Activated naive CD4-positive, alpha-beta T cell treated with anti-CD3 and anti-CD28 coated beads, Interleukin-2, amount 50 U/mL, for 72 hours (primary cell): Measurements from ENCODE around the gene CPZ. TPM values are rescaled to one million over a fixed set of nuclear protein-coding genes. Genes with fewer than 3 reads are reported as not detected.
"Not testable (repeated sequence)": the region's sequence is repeated elsewhere in the genome, so short reads cannot be mapped to it uniquely, and the experiment has no call there.

ENCODE experiments used
- ATAC-seq, 2 donors: fragments of 150-1000 bp; cut with Tn5 transposase; 2 replicates each; pipeline ENCODE4 v1.10.0; 2021; ENCODE audit warnings: mild to moderate bottlenecking in 2 of 2, moderate library complexity in 2 of 2
- DNase-seq, 2 donors: peaks; one replicate each; pipeline ENCODE4 v3.0.0; 2021 to 2022; ENCODE audit warnings: low spot score in 2 of 2
- H3K27ac Mint-ChIP-seq, 2 donors: one replicate each; pipeline ENCODE4 v1.8.0; 2022; ENCODE audit warnings: mild to moderate bottlenecking in 2 of 2, mixed read lengths in 2 of 2
- H3K36me3 Mint-ChIP-seq, 2 donors: one replicate each; pipeline ENCODE4 v1.8.0; 2022; ENCODE audit warnings: mixed read lengths in 2 of 2
- H3K9me3 Mint-ChIP-seq, 2 donors: one replicate each; pipeline ENCODE4 v1.8.0; 2022; ENCODE audit warnings: mixed read lengths in 2 of 2
- total RNA-seq, 2 donors: library from RNA; stranded (reverse); gene quantifications; one replicate each; pipeline ENCODE4 v1.2.3, GENCODE V29; 2022

CPZ gene
- total RNA-seq, 2 donors from 2014 or later, result not detected

- H3K27ac Mint-ChIP-seq, H3K36me3 Mint-ChIP-seq, ATAC-seq, H3K9me3 Mint-ChIP-seq, DNase-seq: not testable (repeated sequence)
Measured at GRCh38 chr4:8634773-8635172, 42.2 kb downstream of the CPZ start.

GRCh38 chr4:8635897-8636554, 43.5 kb downstream of the CPZ start:
- not testable (repeated sequence) for DNase-seq, H3K36me3 Mint-ChIP-seq, H3K9me3 Mint-ChIP-seq, H3K27ac Mint-ChIP-seq
- peak in 1 of 2 donors; percentile 55 for ATAC-seq

DNA sequence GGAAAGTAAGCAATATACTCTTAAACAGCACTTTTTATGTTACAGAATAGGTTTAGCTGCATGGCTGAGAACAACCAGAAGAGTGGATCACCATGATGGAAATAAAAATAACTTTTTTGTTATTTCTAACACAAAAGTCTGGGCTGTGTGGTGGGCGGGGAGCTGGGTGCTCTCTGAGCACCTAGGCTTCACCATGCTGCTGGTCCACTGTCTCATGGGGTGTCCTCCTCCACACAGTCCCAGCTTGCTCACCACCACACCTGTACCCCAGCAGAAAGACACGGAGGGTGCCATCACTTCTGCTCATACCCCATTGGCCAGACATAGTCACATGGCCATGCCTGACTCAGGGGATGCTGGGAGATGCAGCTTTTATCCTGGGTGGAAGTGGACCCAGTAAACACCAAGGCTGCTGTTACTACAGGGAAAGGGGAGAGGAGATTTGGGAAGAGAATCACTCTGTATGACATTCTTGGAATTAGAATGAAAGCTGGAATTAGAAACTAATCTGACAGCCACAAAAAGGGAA, 45.0 kb downstream of the CPZ start:
- DNase-seq (no peak), ATAC-seq (no peak)
- Mint-ChIP-seq H3K9me3 (no peaks in the 10 kb centered on the region), H3K36me3 (no peaks in the 10 kb centered on the region), H3K27ac (no peak overlapping the region)

DNA sequence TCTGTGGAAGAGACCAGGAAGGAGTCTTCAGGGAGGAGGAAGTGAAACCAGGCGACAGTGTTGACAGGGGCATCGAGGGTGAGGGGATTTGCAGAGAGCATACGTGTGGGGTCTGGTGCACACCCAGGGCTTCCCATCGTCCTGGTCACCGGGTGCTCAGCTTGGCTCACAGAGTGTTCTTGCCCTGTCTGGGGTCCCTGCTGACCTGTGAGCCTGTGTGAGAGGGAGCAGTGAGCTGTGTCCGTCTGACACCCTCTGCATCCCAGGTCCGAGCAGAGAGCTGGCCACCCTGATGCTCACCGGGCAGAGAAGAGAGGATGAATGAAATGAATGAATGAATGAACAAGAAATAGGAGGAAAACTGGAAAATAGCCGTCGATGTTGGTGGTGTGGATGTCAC, 46.5 kb downstream of the CPZ start:
- DNase-seq, result no peak
- H3K9me3 Mint-ChIP-seq, result no peaks in the 10 kb centered on the region
- no peak for ATAC-seq
- no peaks in the 10 kb centered on the region for H3K36me3 Mint-ChIP-seq
- H3K27ac Mint-ChIP-seq, result no peak overlapping the region

- Mint-ChIP-seq H3K36me3 (no peaks in the 10 kb centered on the region), H3K9me3 (no peaks in the 10 kb centered on the region), H3K27ac (no peak overlapping the region)
- DNase-seq (peak in 1 of 2 donors; percentile 52), ATAC-seq (no peak)
Measured at GRCh38 chr4:8639777-8640720, 47.5 kb downstream of the CPZ start.

DNA sequence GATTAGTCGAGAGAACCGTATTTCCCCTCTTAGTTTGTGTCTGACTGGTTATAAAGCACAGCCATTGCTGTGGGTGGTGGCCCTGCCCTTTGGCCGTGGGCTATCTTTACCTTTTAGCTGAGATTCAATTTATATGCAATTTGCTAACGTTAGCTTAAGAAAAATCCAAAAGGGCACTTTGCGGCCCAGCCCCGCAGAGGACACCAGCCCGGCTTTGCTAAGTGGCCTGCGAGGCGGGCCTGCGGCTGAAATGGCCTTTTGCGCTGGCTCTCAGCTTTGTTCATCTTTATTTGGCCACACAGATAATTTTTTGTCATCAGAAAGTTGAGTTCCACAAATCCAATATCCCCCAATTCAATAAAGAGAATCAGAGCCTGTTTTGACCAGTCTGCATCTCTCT, 48.3 kb downstream of the CPZ start:
- ATAC-seq, result no peak
- Mint-ChIP-seq H3K9me3 (no peaks in the 10 kb centered on the region), H3K36me3 (no peaks in the 10 kb centered on the region)

GRCh38 chr4:8641256-8641655, 48.7 kb downstream of the CPZ start:
- Mint-ChIP-seq H3K36me3 (no peaks in the 10 kb centered on the region), H3K9me3 (no peaks in the 10 kb centered on the region), H3K27ac (no peak overlapping the region)
- DNase-seq (peak in 1 of 2 donors; percentile 52), ATAC-seq (no peak)

More for the DNA sequence above, 48.3 kb downstream of the CPZ start:
- H3K27ac Mint-ChIP-seq, result no peak overlapping the region
- DNase-seq, result no peak

DNA sequence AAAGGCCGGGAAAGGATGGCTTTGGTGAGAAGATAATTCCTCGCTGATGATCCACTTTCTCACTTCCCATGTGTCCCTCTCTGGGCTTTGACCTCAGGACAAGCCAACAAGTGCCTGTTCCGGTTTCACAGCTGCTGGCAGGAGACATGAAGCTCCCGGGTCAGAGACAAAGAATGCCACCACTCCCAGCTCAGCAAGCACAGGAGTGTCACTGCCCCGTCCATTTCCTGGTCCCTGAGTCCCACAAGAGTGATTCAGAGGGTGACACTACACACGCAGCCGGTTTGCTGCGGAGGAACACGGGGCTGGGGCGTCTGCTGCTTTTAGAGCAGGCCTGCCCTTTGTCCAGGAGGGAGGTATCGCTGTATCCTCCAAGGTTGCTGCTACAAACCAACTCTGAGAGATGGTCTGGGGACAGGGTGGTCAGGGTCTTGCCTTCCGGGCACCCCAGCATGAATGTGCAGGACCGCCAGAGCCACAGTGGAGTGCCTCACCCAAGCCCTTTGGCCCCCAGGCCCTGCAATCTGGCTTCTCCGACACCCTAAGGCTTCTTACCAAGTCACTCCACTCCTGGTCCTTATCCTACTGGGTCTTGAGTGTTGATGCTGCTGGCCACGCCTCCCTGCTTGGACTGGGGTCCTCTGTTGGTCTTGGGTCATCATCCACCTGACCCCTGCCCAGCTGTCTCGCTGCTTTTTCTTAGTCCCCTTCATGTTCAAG, 49.5 kb downstream of the CPZ start:
- Mint-ChIP-seq H3K36me3 (no peaks in the 10 kb centered on the region), H3K9me3 (no peaks in the 10 kb centered on the region), H3K27ac (no peak overlapping the region)
- no peak for ATAC-seq
- DNase-seq, result peak in 1 of 2 donors; percentile 43

GRCh38 chr4:8642651-8643321, 50.2 kb downstream of the CPZ start:
- peak in 1 of 2 donors; percentile 34 for DNase-seq
- no peaks in the 10 kb centered on the region for H3K36me3 Mint-ChIP-seq
- H3K9me3 Mint-ChIP-seq, result no peaks in the 10 kb centered on the region
- no peak overlapping the region for H3K27ac Mint-ChIP-seq
- ATAC-seq, result no peak

DNA sequence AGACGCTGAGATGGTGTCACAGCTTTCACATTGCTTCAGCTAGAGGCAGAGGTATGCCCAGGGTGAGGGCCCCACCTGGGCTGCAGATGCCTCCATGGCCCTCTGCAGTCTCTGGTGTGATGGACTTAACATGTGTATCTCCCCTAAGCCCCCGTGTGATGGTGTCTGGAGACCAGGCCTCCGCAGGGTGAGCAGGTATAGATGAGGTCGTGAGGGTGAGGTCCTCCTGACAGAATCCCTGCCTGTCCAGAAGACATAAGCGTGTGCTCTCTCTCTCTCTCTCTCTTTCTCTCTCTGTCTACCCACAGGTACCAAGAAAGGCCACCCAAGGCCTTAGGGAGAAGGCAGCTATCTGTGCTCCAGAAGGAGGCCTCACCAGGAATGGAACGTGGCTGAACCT, 50.9 kb downstream of the CPZ start:
- Mint-ChIP-seq H3K9me3 (no peaks in the 10 kb centered on the region), H3K27ac (no peak overlapping the region), H3K36me3 (no peaks in the 10 kb centered on the region)
- ATAC-seq, result no peak
- peak in 1 of 2 donors; percentile 37 for DNase-seq

- H3K36me3 Mint-ChIP-seq, result no peaks in the 10 kb centered on the region
- H3K27ac Mint-ChIP-seq, result no peak overlapping the region
- ATAC-seq (no peak), DNase-seq (peak in 1 of 2 donors; percentile 11)
- no peaks in the 10 kb centered on the region for H3K9me3 Mint-ChIP-seq
Measured at GRCh38 chr4:8643986-8644385, 51.4 kb downstream of the CPZ start.

DNA sequence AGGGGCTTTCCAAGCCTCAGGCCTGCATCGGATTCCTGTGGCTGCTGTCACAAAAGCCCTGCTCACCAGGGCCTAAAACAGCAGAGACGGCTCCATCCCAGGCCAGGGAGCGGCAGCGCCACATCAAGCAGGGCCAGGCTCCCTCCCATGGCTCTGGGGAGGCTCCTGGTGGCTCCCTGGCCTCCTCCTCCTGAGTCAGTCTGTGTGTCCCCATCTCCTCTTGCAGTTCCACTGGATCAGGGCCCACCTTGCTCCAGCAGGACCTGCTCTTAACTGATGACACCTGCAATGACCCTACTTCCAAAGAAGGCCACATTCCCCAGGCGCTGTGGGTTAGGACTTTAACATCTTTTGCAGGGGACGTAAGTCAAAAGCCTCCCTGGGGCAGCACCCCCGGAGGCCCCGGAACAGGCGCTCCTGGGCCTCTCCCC, 51.9 kb downstream of the CPZ start:
- ATAC-seq, result no peak
- no peak overlapping the region for H3K27ac Mint-ChIP-seq
- no peaks in the 10 kb centered on the region for H3K36me3 Mint-ChIP-seq
- peak in 1 of 2 donors; percentile 41 for DNase-seq
- H3K9me3 Mint-ChIP-seq, result no peaks in the 10 kb centered on the region

- no peak for ATAC-seq
- Mint-ChIP-seq H3K27ac (no peak overlapping the region), H3K36me3 (no peaks in the 10 kb centered on the region), H3K9me3 (no peaks in the 10 kb centered on the region)
- peak in 1 of 2 donors; percentile 39 for DNase-seq
Measured at GRCh38 chr4:8644966-8645752, 52.6 kb downstream of the CPZ start.

GRCh38 chr4:8645753-8646124, 53.2 kb downstream of the CPZ start:
- ATAC-seq (no peak), DNase-seq (no peak)
- no peaks in the 10 kb centered on the region for H3K9me3 Mint-ChIP-seq

DNA sequence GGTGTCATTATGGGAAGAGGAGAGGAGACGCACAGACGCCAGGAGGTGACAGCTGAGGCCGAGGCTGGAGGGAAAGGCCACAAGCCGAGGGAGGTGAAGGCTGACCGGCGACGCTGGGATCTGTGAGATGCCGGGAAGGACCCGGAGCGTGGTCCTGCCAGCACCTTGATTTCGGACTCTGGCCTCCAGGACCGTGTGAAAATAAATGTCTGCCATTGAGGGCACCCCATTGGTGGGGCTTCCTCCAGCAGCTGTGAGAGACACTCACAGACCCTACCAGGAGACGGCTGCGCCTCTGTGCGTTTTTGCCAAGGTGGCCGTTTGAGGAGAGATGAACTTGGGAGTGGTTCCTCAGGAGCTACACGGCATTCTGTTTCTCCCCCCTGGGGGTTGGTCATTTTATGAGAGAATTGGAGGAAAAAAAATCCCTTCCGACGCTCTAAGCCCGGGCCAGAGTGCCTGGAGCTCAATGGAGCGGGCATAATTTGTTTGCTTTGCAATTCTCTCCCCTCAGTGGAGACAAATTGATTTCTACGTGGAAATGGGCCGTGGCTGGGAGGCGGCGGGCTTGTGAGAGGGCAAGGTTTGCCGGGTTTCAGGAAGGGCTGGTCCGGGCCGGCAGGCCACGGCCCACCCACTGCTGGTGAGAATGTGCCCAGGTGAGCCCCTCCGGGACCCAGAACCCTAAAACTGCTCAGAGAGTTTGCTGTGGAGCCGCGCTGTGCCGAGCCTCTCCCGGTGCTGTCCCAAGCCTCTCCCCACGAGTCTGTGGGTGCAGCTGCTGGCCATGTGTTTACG, 53.9 kb downstream of the CPZ start:
- DNase-seq (peak in 1 of 2 donors; percentile 21), ATAC-seq (no peak)
- no peak overlapping the region for H3K27ac Mint-ChIP-seq
- no peaks in the 10 kb centered on the region for H3K36me3 Mint-ChIP-seq
- no peaks in the 10 kb centered on the region for H3K9me3 Mint-ChIP-seq

More at GRCh38 chr4:8645753-8646124, 53.2 kb downstream of the CPZ start:
- no peak overlapping the region for H3K27ac Mint-ChIP-seq
- no peaks in the 10 kb centered on the region for H3K36me3 Mint-ChIP-seq
